SH-SY5Y (cell line): ENCODE data around the gene SUPT4H1.

Experiments
- GATA2 ChIP-seq: IDR thresholded peaks from 2 replicates; pipeline ENCODE4 v1.6.1; 2011; ENCODE audit warnings: mild to moderate bottlenecking, low read depth, low read length
- GATA3 ChIP-seq: IDR thresholded peaks from 2 replicates; pipeline ENCODE4 v1.6.1; 2011; ENCODE audit warnings: low read depth, mild to moderate bottlenecking, low read length, moderate library complexity

DNA sequence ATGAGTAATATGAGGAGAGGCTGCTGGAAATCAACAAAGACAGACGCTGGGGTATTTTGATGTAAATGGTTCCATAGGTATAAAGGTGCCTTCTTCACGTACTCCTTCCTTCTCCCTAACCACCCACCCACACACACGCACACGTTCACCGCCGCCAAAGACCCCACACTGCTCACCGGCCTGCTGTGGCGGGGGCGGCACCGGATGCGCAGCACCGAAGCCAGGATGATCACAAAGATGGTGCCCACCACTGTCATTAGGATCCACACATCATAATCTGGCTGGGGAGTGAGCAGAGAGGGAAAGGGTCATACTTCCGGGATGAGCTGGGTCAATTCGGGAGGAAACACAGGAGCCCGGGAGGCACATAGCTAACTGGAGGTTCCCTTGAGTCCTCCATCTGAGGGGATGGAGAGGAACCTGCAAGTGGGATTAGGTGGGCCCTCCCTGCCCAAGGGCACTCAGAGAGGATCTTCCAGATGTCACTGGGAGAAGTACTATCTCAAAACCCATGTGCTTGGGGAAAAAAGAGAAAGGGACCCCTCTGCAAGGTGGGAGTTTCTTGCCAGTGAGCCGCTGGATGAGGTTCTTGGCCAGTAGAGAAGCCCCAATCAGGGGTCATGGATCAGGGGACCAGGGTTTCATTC is 10.5 kb upstream of the SUPT4H1 start:
- TF ChIP-seq GATA2 (no peak), GATA3 (no peak)
